ENCODE measurements around the gene GRB2.

The GRB2 gene

GRCh38 chr17:75271233-75271954, 134.1 kb downstream of the GRB2 start:
- TF ChIP-seq CTCF (IDR thresholded peaks at IDR 0.05): peak; percentile 99
- Histone ChIP-seq H3K27ac (peak overlapping the region; percentile 87), H3K27me3 (no peaks in the 10 kb centered on the region), H3K4me1 (ENCODE audit: control insufficient read depth in 1 of 2, insufficient read depth in 1 of 2, low read depth in 1 of 2, low read length in 1 of 2) (peaks cover 50 to 63% of the 10 kb centered on the region in 2 experiments), H3K36me3 (no peaks in the 10 kb centered on the region), H3K9me3 (no peaks in the 10 kb centered on the region), H3K4me3 (ENCODE audit: low read depth in 1 of 2, low read length in 1 of 2) (peak overlapping the region; percentile 88 to 93)

DNA sequence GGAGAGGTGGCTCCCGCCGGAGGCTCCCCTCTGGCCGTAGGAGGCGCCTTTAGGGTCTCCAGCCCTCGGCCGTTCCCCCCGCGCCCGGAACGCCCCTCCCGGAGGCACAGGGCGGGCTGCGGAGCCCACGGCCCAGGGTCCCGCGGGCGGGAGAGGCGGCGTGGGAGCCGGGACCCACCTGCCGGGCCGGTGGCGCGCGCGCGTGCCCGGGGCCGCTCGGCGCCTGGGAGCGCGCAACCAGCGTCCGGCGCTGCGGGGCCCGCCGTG, 134.6 kb downstream of the GRB2 start, which contains the start of gene MIF4GD:
Gene MIF4GD (minus strand): TSS at position 266 of the 267 bp plus-strand sequence. CDS start 1,036 bp downstream, outside the sequence.
- Histone ChIP-seq H3K27me3 (no peaks in the 10 kb centered on the region), H3K4me1 (ENCODE audit: control insufficient read depth in 1 of 2, insufficient read depth in 1 of 2, low read depth in 1 of 2, low read length in 1 of 2) (peaks cover 55 to 68% of the 10 kb centered on the region in 2 experiments), H3K4me3 (ENCODE audit: low read depth in 1 of 2, low read length in 1 of 2) (peak within 1 kb of the TSS; percentile 88 to 93), H3K36me3 (no peaks in the 10 kb centered on the region), H3K27ac (peak within 1 kb of the TSS; percentile 87), H3K9me3 (no peaks in the 10 kb centered on the region)
- TF ChIP-seq CTCF (IDR thresholded peaks at IDR 0.05): no peak

DNA sequence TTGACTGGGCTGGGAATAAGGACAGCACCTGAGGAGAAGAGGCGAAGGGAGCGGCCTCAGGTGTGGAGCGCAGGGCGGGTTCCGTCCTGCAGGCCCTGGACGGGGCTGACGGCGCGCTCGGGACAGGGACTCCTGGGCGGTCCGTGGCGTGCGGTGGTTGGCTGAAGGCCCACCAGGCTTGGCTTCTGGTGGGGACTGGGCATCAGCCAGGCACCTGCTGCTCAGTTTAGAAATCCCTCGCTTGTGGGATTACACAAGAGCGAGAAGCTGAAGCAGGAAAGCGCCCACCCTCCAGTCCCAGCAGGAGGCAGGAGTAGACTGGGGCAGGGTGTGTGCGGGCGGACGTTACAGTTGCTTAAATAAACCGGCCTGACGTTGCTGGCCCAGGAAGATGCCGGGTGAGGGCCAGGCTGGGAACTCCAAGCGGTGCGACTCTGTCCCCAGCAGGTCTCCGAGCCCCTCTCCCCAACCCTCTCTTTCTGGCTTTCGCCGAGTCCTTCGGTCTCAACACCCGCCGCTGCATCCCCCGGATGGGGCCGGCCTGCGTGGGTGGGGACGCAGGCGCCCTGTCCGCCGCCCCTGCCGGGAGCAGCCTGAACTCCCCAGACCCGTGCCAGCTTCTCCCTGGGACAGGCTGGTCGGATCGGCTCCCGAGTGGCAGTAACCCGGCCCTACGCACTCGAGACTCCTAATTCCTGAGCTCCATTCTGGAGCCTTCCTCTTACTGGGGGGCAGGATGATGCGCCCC, 135.1 kb downstream of the GRB2 start:
- Histone ChIP-seq H3K4me3 (ENCODE audit: low read depth in 1 of 2, low read length in 1 of 2) (peak overlapping the region; percentile 85 to 88), H3K4me1 (ENCODE audit: control insufficient read depth in 1 of 2, insufficient read depth in 1 of 2, low read depth in 1 of 2, low read length in 1 of 2) (peaks cover 60 to 73% of the 10 kb centered on the region in 2 experiments), H3K27ac (peak overlapping the region; percentile 87), H3K36me3 (no peaks in the 10 kb centered on the region), H3K27me3 (no peaks in the 10 kb centered on the region), H3K9me3 (no peaks in the 10 kb centered on the region)
- no peak for TF ChIP-seq CTCF (IDR thresholded peaks at IDR 0.05)

GRCh38 chr17:75269844-75270217, 135.6 kb downstream of the GRB2 start:
- TF ChIP-seq CTCF (IDR thresholded peaks at IDR 0.05): no peak
- Histone ChIP-seq H3K9me3 (no peaks in the 10 kb centered on the region), H3K4me3 (ENCODE audit: low read depth in 1 of 2, low read length in 1 of 2) (peak overlapping the region; percentile 85 to 88), H3K27ac (peak overlapping the region; percentile 87), H3K27me3 (no peaks in the 10 kb centered on the region), H3K36me3 (no peaks in the 10 kb centered on the region), H3K4me1 (ENCODE audit: control insufficient read depth in 1 of 2, insufficient read depth in 1 of 2, low read depth in 1 of 2, low read length in 1 of 2) (peaks cover 62 to 77% of the 10 kb centered on the region in 2 experiments)

Data from neutrophil (primary cell).